A673 (cell line): ENCODE results near the gene LSM10.

ENCODE experiments used
- CTCF ChIP-seq: fragments of 300-800, 200-600 bp; sonication (generic); conservative IDR thresholded peaks from 2 replicates; pipeline ENCODE4 v1.5.1; 2017; ENCODE audit warnings: low read depth, mild to moderate bottlenecking, antibody characterized with exemption, low read length, moderate library complexity, mixed read lengths
- EZH2 ChIP-seq: fragments of 200-600 bp; sonication (generic); IDR thresholded peaks from 2 replicates; pipeline ENCODE4 v1.6.1; 2017; ENCODE audit warnings: borderline replicate concordance, low read depth, mild to moderate bottlenecking, mixed read lengths, antibody characterized with exemption, low read length; ENCODE audit not compliant: poor library complexity, severe bottlenecking

- no peak for TF ChIP-seq CTCF
- no peak for TF ChIP-seq EZH2
Measured at GRCh38 chr1:36420409-36420808, 22.7 kb upstream of the LSM10 start.
